Activated T-helper 1 cell treated with anti-CD3 and anti-CD28 coated beads, Interleukin-2, amount 50 U/mL, for 16 hours (primary cell): ENCODE data around the gene CDK5RAP1.
"Not testable (repeated sequence)": the region's sequence is repeated elsewhere in the genome, so short reads cannot be mapped to it uniquely, and the experiment has no call there.

Source experiments
- DNase-seq, 2 donors: peaks; one replicate each; pipeline ENCODE4 v3.0.0-alpha.2; 2020; ENCODE audit warnings: low read depth in 1 of 2, low spot score in 1 of 2

CDK5RAP1 gene, protein sequence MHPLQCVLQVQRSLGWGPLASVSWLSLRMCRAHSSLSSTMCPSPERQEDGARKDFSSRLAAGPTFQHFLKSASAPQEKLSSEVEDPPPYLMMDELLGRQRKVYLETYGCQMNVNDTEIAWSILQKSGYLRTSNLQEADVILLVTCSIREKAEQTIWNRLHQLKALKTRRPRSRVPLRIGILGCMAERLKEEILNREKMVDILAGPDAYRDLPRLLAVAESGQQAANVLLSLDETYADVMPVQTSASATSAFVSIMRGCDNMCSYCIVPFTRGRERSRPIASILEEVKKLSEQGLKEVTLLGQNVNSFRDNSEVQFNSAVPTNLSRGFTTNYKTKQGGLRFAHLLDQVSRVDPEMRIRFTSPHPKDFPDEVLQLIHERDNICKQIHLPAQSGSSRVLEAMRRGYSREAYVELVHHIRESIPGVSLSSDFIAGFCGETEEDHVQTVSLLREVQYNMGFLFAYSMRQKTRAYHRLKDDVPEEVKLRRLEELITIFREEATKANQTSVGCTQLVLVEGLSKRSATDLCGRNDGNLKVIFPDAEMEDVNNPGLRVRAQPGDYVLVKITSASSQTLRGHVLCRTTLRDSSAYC

DNA sequence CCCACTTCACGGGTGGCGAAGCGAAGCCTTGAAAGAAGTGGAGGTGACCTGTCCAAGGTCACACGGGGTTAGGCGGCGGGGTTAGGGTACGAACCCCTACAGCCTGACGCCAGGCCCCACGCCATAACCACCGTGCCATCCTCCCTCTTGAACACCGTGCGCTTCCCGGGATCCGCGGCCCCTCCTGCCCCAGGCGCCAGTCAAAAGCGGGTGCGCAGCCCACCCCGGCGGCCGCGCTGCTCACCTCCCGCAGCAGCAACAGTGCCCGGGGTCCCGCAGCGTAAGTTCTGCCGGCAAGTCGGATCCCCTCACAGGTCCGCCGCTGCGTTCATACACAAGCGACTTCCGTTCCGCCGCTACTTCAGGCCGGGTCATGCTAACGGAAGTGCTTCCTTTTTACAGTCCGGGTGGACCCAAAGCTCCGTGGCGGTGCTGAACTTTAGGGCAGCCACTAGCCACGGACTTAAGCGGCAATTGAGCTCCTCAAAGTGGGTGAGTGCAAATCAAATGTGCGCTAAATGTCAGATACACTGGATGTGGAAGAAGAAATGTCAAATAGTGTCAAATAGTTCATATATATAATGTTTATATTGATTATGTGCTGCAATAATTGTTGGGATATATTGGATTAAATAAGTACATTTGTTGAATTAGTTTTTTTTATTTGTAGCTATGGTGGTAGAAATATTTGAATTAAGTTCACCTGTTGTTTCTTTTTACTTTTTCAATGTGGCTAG, at the start of gene CDK5RAP1:
CDK5RAP1 (minus strand) TSS at position 336 of the 737 bp plus-strand sequence. CDS start 4,455 bp downstream, outside the sequence.
- peak; percentile 72 for DNase-seq

DNA sequence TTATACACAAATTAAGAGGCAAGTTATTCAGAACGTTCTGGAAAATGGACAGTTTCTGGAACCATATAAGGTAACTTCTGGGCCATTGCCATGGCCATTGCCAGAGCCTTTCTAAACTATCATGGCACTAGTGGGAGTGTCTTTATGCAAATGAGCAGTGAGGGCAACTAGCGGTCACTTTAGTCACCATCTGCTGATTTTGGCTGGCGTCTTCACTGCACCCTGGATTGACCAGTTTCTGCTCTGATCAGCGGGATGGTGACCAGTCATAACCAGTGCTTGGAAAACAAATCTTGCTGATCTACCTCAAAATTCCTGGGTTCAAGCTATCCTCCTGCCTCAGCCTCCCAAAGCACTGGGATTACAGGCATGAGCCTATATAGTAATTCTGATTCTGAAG, 49.5 kb upstream of the CDK5RAP1 start:
- DNase-seq, result no peak

DNA sequence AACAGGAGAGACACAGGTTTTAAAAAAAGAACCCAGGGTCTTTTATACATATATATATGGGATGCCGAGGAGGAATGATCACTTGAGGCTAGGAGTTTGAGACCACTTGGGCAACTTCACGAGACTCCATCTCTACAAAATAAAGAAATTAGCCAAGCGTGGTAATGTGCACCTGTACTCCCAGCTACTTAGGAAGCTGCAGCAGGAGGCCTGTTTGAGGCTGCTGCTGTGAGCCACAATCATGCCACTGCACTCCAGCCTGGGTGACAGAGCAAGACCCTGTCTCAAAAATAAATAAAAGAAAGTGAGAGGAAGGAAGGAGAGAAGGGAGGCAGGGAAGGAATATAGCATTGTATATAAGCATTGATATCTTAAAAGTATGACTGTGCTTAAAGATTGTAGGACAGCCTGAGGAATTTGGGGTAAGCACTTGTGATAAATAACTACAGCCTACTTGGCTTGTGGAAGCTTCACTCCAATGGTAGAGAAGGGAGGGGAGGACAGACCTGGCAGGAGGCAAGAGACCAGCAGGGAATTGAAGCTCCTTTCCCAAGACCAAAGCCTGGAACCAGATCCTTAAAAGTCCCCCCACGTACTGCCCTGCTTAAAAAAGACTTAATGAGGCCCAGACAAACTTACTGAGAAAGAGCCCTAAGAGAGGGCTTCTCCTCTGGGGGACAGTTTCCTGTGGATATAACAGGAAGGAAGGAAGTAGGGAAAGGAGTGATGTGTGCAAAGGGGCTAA, 44.7 kb upstream of the CDK5RAP1 start:
- DNase-seq, result no peak

DNA sequence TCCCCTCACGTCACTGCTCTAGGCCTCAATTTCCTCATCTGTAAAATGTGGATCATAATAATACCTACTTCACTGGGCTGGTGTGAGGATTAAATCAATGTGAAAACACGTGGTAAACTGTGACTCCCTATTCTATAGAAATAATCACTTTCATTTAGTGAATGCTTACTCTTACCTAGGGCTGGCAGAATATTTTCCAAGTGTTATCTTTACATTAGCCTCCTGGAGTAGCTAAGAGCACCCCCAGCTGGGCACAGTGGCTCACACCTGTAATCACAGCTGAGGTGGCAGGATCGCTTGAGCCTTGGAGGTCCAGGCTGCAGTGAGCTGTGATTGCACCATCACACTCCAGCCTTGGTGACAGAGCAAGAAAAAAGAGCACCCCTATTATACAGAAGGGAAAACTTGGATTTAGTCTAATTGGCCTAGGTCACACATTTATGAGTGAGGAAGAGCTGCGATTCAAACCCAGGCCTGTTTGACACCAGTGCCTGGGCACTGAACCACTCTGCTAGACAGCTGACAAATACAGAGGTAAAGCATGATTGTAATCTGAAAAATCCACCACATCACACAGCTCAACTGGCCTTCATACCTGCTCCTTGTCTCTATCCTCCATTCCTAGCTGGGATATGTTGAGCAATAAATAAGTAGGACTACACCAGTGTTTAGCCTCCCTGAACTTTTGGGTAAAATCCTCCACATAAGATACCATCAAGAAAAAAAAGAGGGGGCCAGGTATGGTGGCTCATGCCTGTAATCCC, 43.7 kb upstream of the CDK5RAP1 start:
- no peak for DNase-seq

DNA sequence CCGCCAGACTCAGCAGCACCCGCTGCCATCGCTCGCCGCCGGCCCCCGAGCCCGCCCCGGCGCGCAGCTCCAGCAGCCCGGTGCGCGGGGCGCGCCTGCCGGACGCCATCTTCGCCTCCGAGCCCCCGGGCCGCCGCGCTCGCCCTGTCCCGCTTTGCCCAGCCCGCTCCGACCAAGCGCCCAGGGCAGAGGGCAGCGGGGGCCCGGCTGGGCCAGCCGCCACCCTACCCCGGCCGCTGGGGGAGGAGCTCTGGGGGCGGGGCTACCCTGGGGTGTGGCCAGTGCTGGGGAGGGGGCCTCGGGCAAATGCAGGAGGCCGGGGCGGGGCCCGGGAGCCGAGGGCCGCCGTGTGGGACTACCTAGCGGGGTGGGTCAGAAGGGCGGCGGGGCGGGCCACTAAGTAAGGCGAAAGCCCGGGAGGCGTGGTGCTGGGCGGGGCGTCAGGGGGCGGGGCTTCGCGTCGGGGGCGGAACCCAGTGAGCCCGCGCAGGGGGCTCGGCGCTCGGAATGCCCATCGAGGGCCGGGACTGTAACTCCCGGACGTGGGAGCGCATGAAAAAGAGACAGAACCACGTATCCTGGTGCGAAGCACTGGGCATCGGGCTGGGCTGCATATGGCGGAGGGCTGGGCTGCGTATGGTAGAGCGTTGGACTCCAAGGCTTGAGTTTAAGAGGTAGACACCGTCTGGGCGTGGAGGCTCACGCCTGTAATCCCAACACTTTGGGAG, 42.4 kb upstream of the CDK5RAP1 start, which contains the start of gene SNTA1:
SNTA1 (minus strand) TSS at position 252 of the 728 bp plus-strand sequence; CDS start at position 109, 143 bp downstream.
- peak; percentile 81 to 84 for DNase-seq

DNA sequence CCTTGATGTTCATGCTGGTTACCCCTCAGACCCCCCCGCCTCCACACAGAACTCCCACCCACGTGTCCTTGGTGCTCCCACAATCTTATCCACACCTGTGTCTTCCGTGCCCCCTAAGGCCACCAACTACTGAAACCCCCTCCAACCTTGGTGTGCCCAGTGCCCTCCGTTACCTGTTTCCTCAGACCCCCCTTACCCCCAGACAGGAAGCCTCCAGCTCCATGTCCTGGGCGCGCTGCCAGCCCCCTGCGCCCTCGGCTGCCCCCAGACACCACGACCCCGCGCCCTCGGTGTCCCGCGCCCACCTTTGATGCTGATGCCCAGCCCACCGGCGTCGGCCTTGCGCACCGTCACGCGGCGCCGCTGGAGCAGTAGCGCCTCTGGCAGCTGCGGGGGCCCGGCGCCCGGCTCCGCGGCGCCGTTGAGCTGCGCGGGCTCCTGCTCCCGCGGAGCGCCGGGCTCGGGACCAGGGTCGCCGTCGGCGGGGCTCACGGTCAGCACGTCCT, 41.7 kb upstream of the CDK5RAP1 start:
- DNase-seq, result no peak

DNA sequence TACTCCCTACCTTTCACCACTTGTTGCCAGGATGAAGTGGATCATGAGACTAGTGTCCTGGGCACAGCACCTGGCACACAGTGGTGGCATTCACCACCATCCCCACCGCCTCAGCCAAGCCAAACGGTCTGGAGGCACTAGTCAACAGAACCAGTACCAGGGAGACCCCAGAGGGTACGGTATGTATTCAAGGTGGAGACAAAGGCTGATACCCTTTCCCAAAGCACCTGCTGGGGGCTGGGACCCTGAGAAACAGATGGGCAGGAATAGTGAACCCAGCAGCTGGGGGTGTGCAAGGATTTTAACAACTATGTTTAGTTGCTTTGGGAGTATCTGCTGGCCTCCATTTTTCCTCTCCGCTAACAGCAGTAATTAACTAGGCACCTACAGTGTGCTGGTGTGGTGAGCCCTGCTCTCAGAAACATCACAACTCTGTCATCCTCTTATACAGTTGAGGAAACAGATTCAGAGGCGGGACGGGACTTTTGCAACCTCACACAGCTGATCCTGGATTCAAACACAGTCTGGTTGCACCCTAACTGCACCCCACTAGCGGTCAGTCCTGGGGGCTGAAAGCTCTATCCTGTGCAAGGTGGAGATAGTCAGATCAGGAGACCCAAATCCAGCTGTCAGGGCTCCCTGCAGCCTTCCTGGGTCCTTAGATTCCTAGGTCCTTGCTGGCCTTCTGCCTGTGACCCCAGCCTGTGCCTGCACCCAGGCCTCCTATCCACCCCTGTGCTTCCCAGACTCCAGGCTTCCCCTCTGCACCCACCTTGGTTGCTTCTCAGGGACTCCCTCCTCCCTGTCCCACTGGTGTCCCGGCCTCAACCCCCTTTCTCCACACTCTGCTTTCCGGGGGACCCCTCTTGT, 41.1 kb upstream of the CDK5RAP1 start:
- no peak for DNase-seq

DNA sequence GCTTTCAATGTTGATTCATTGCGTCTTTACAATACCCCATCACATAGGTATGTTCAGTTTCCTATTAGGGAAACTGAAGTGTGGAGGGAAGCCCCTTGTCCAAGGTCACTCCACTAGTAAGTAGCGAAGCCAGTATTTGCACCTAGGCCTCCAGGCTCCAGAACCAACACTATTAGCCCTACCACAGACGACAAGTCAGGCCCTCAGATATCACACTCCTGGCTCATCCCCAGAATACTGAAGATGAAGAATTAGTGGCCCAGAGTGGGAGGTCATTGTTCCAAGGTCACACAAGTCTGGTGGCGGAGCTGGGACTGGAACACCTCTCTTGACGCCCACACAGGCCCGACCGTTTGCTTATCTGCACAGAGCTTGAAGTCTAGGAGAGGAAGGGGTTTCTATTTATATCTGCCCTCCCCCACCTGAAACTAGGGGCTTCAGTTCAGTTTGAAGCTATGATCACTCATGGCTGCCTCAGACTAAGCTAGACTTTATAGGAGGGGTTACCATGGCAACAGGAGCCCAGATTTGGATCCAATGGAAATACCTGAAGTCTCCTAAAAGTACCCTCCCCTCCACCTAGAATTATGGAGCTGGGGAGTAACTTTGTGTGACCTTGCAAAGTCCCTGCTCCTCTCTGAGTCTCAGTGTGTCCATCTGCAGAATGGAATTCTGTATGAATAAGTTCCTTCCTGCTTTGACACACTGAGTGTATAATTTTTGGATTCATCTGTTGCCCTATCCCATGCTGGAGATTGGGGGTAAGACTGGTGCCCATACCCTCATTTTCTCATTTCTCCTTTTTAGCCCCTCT, 40.0 kb upstream of the CDK5RAP1 start:
- no peak for DNase-seq

DNA sequence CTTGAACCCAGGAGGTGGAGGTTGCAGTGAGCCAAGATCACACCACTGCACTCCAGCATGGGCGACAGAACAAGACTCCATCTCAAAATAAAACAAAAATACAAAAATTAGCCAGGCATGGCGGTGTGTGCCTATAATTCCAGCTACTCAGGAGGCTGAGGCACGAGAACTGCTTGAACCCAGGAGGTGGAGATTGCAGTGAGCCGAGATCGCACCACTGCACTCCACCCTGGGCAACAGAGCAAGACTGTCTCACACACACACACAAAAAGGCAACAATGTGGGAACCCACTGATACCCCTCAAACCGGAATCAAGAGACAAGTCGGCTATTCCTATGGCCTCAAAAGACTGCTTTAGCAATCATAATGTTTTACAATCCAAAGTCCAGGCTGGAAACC, 39.2 kb upstream of the CDK5RAP1 start:
- DNase-seq, result not testable (repeated sequence)

DNA sequence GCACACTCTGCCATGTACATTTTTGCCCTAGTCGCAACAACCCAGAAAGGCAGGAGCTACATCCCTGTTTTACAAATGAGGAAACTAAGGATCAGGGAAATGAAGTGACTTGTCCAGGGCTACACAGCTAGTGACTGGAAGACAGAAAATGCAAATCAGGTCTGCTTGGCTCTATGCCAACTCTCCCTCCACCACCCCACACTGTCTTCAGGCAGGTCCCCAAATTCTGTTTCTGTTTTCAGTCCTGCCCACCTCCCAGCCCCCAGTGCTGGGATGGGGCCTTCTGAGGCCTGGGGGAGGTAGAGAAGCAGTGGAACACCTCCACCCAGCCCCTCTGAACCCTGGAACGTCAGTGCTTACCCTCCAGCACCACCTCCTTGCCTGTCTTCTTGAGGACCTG, 37.2 kb upstream of the CDK5RAP1 start:
- DNase-seq, result no peak

DNA sequence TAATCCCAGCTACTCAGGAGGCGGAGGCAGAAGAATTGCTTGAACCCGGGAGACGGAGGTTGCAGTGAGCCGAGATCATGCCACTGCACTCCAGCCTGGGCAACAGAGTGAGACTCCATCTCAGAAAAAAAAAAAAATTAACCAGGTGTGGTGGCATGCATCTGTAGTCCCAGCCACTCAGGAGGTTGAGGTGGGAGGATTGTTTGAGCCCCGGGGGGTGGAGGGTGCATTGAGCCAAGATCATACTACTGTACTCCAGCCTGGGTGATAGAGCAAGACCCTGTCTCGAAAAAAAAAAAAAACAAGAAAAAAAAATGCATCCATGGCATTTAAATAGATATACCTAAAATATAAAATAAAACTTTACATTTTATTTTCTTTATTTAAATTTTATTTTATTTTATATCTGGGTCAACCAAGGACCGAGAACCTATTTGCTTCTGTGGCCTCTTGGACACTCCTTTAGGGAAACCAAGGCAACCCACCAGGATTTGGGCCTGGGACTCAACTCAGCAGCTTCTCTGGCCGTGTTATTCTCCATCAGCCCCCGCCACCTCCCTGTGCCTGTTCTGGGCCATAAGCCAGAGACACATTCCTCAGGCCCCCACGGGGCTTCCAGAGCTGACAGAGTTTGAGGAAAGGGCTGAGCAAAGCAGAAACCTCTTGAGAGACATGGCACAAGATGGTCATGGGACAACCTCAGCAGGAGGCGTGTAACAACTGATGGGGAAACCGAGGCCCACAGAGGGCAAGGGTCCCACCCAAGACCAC, 36.0 kb upstream of the CDK5RAP1 start:
- DNase-seq, result no peak

DNA sequence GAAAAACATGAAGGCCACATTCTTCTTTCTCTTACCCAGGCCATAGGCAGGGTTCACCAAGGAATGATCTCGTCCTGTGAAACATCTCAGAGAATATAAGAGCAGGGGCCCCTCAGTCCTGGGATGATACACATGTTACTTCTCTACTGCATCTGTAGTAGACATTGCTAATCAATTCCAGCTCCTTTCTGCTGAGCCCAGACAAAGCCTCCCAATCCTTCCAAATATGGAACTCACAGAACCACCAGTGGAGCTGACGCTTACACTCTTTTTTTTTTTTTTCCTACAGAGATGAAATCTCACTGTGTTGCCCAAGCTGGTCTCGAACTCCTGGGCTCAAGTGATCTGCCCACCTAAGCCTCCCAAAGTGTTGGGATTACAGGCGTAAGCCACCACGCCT, 33.1 kb upstream of the CDK5RAP1 start:
- DNase-seq, result no peak

DNA sequence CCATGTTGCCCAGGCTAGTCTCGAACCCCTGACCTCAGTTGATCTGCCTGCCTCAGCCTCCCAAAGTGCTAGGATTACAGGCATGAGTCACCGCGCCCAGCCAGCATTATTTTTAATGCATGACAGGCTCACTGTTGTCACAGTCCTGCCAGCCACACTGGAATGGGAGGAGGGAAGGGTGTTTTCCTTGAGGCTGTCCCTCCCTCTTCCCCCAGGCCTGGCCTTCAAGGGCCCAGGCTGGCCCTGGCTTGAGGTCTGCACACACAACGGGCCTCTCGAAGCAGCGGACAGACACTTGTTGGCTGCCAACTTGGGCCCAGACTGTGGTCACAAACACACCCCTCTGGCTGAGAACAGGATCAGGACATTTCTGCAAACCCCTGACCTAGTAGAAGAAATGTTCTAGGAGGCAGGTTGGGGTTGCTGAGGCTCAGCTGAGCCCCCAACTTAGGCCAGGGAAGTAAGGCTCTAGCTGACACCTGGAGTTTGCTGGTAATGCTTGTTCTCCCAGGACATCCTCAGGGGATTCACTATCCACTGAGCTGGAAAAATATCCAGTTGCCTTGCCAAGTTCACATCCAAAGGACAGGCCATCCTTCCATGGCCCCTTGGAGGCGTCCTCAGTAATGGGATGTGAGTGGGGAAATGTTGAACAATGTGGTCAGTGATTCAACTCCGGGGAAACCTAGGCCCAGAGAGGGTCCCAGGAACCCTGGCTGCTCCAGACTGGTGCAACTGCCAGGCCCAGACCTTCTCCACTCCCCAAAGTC, 32.3 kb upstream of the CDK5RAP1 start:
- no peak for DNase-seq

DNA sequence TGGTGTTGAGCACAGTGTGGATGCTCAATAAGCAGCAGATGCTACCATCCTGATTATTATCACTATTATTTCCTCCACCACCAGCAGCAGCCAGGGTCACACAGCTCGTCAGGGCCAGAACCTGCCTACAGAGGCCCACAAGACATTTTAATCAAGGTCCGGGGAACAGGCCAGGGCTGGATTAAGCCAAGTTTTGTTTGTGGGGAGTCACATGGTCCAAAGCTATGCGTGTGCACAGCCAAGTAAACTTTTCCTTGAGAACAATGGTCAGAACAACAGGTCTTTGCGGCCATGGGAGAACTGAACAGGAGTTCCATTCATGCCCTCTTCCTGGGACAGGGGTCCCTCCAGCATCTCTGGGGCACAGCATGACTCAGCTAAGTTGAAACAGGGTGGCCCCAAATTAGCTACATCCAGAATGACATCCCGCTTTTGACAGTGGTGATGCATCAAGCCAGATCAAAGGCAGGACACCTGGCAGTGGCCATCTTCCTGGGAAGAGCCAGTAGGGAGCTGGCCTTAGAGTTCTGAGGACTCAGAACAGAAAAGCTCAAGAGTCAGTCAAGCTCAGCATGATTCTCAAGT, 30.6 kb upstream of the CDK5RAP1 start:
- no peak for DNase-seq

DNA sequence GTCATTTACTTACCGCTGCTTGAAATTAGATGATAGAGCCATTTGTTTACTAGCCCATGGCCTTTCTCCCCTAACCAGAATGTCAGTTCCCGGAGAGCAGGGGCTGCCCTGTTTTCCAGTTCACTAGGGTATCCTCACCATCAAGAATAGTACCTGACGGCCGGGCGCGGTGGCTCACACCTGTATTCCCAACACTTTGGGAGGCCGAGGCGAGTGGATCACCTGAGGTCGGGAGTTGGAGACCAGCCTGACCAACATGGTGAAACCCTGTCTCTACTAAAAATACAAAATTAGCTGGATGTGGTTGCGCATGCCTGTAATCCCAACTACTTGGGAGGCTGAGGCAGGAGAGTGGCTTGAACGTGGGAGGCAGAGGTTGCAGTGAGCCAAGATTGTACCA, 22.6 kb upstream of the CDK5RAP1 start:
- DNase-seq, result not testable (repeated sequence)
